Upper lobe of right lung (tissue), 1 donor: ENCODE results near the gene CTNNA3. TPM values are rescaled to one million over a fixed set of nuclear protein-coding genes. Genes with fewer than 3 reads are reported as not detected.

Source experiments
- ATAC-seq: fragments of 200-7000 bp; cut with Tn5 transposase; one replicate; pipeline ENCODE4 v1.9.1; 2020; ENCODE audit warnings: mild to moderate bottlenecking, moderate library complexity
- DNase-seq: peaks from one replicate; pipeline ENCODE4 v3.0.0-alpha.2; 2020
- H3K27ac ChIP-seq: fragments of 200-600 bp; one replicate; pipeline ENCODE4 v1.8.0; 2022
- H3K27me3 ChIP-seq: fragments of 200-600 bp; one replicate; pipeline ENCODE4 v1.8.0; 2022; ENCODE audit warnings: mild to moderate bottlenecking
- H3K36me3 ChIP-seq: fragments of 200-600 bp; one replicate; pipeline ENCODE4 v1.8.0; 2022
- H3K4me1 ChIP-seq: fragments of 200-600 bp; one replicate; pipeline ENCODE4 v1.8.0; 2022
- H3K4me3 ChIP-seq: fragments of 200-600 bp; one replicate; pipeline ENCODE4 v1.8.0; 2022; ENCODE audit warnings: mild to moderate bottlenecking
- H3K9me3 ChIP-seq: fragments of 200-600 bp; one replicate; pipeline ENCODE4 v1.8.0; 2022
- CTCF ChIP-seq: fragments of 200-600 bp; IDR thresholded peaks from one replicate; pipeline ENCODE4 v1.8.0; 2022; ENCODE audit warnings: antibody characterized with exemption
- intact Hi-C: fragments of 100-400 bp; cut with DNase I; formaldehyde crosslinking; loops from one replicate; pipeline ENCODE4 v1.11.0; 2022
- total RNA-seq: library from RNA; stranded (reverse); fragmentation: NEBNext Ultra II Directional; extraction: Animal tissue kit (Norgen Biotek cat#: 25700); gene quantifications from one replicate; pipeline ENCODE4 v1.2.1, GENCODE V29; 2021
- donor health status: DM: no; HTN: yes; CAD: no; lungs with severe emphysema.

CTNNA3 gene
- total RNA-seq, 1 donor from 2014 or later = 0.67 TPM

GRCh38 chr10:66501356-66501755 lies 1194.6 kb downstream of the CTNNA3 start:
- Histone ChIP-seq H3K4me3 (no peak overlapping the region), H3K9me3 (no peaks in the 10 kb centered on the region), H3K27ac (no peak overlapping the region), H3K4me1 (no peaks in the 10 kb centered on the region), H3K27me3 (no peaks in the 10 kb centered on the region), H3K36me3 (no peaks in the 10 kb centered on the region)
- no peak for ATAC-seq
- TF ChIP-seq CTCF = no peak
- no peak for DNase-seq
- intact Hi-C loops = no loop called here

- ATAC-seq = no peak
- no peak for TF ChIP-seq CTCF
- H3K27me3 ChIP-seq = no peaks in the 10 kb centered on the region
- H3K4me3 ChIP-seq = no peak overlapping the region
- no peaks in the 10 kb centered on the region for H3K36me3 ChIP-seq
- H3K27ac ChIP-seq = no peak overlapping the region
- H3K9me3 ChIP-seq = no peaks in the 10 kb centered on the region
- H3K4me1 ChIP-seq = no peaks in the 10 kb centered on the region
- intact Hi-C loops = no loop called here
- no peak for DNase-seq
Measured at GRCh38 chr10:66483966-66484365, 1212.0 kb downstream of the CTNNA3 start.

GRCh38 chr10:66472156-66472555 lies 1223.8 kb downstream of the CTNNA3 start:
- no peak overlapping the region for H3K4me3 ChIP-seq
- H3K4me1 ChIP-seq = no peaks in the 10 kb centered on the region
- intact Hi-C loops = no loop called here
- no peaks in the 10 kb centered on the region for H3K9me3 ChIP-seq
- H3K36me3 ChIP-seq = no peaks in the 10 kb centered on the region
- DNase-seq (no peak), ATAC-seq (no peak)
- no peak for TF ChIP-seq CTCF
- no peaks in the 10 kb centered on the region for H3K27me3 ChIP-seq
- no peak overlapping the region for H3K27ac ChIP-seq

- no peak for TF ChIP-seq CTCF
- Histone ChIP-seq H3K36me3 (no peaks in the 10 kb centered on the region), H3K27ac (no peak overlapping the region), H3K4me3 (no peak overlapping the region), H3K4me1 (no peaks in the 10 kb centered on the region), H3K27me3 (no peaks in the 10 kb centered on the region), H3K9me3 (no peaks in the 10 kb centered on the region)
- intact Hi-C loops = no loop called here
- no peak for ATAC-seq
- DNase-seq = no peak
Measured at GRCh38 chr10:66467042-66467441, 1229.0 kb downstream of the CTNNA3 start.

GRCh38 chr10:66466622-66467021 lies 1229.4 kb downstream of the CTNNA3 start:
- H3K9me3 ChIP-seq = no peaks in the 10 kb centered on the region
- intact Hi-C loops = no loop called here
- no peak overlapping the region for H3K4me3 ChIP-seq
- no peaks in the 10 kb centered on the region for H3K36me3 ChIP-seq
- H3K27me3 ChIP-seq = no peaks in the 10 kb centered on the region
- H3K27ac ChIP-seq = no peak overlapping the region
- TF ChIP-seq CTCF = no peak
- ATAC-seq (no peak), DNase-seq (no peak)
- H3K4me1 ChIP-seq = no peaks in the 10 kb centered on the region

- no peak for TF ChIP-seq CTCF
Measured at GRCh38 chr10:66463611-66464010, 1232.4 kb downstream of the CTNNA3 start.

More at GRCh38 chr10:66463611-66464010, 1232.4 kb downstream of the CTNNA3 start:
- Histone ChIP-seq H3K4me1 (no peaks in the 10 kb centered on the region), H3K9me3 (no peaks in the 10 kb centered on the region), H3K27me3 (no peaks in the 10 kb centered on the region), H3K36me3 (no peaks in the 10 kb centered on the region), H3K4me3 (no peak overlapping the region), H3K27ac (no peak overlapping the region)
- ATAC-seq = no peak
- no peak for DNase-seq
- intact Hi-C loops = no loop called here
